Neural progenitor cell (in vitro differentiated cells): ENCODE data around the gene LKAAEAR1.

ENCODE experiments used
- CTCF ChIP-seq: fragments of 200-600 bp; sonication (generic); IDR thresholded peaks from 2 replicates; pipeline ENCODE4 v1.5.1; 2017; ENCODE audit warnings: antibody characterized with exemption, mild to moderate bottlenecking
- EZH2phosphoT487 ChIP-seq: fragments of 200-600 bp; sonication (generic); IDR thresholded peaks from 2 replicates; pipeline ENCODE4 v1.6.1; 2017; ENCODE audit warnings: antibody characterized with exemption

GRCh38 chr20:64048402-64049044 lies 35.7 kb downstream of the LKAAEAR1 start:
- TF ChIP-seq CTCF (no peak), EZH2phosphoT487 (peak; percentile 92)
